HG02763 (cell line): Measurements from ENCODE around the gene NCKAP1.
"Not testable (repeated sequence)": the region's sequence is repeated elsewhere in the genome, so short reads cannot be mapped to it uniquely, and the experiment has no call there.

Experiments used
- ATAC-seq: cut with Tn5 transposase; IDR thresholded peaks from one replicate; pipeline ENCODE4 v1.9.1; 2021; ENCODE audit warnings: mild to moderate bottlenecking, moderate library complexity; ENCODE audit not compliant: unreplicated experiment

Gene NCKAP1

GRCh38 chr2:183009249-183009899, 28.9 kb downstream of the NCKAP1 start:
- ATAC-seq = no peak

- ATAC-seq = no peak
Observed at GRCh38 chr2:183001948-183002347, 36.3 kb downstream of the NCKAP1 start.

- no peak for ATAC-seq
Observed at GRCh38 chr2:183000846-183001245, 37.4 kb downstream of the NCKAP1 start.

- ATAC-seq = no peak
Observed at GRCh38 chr2:182999348-183000028, 38.8 kb downstream of the NCKAP1 start.

GRCh38 chr2:182994228-182994912, 43.9 kb downstream of the NCKAP1 start:
- no peak for ATAC-seq

- no peak for ATAC-seq
Observed at GRCh38 chr2:182982941-182983340, 55.3 kb downstream of the NCKAP1 start.

GRCh38 chr2:182981475-182981874, 56.8 kb downstream of the NCKAP1 start:
- not testable (repeated sequence) for ATAC-seq

GRCh38 chr2:182980652-182981051, 57.6 kb downstream of the NCKAP1 start:
- ATAC-seq = no peak

- ATAC-seq = peak; percentile 68
Observed at GRCh38 chr2:182980115-182980514, 58.1 kb downstream of the NCKAP1 start.

GRCh38 chr2:182977463-182977862, 60.8 kb downstream of the NCKAP1 start:
- ATAC-seq = peak; percentile 41

- ATAC-seq = no peak
Observed at GRCh38 chr2:182973441-182974352, 64.6 kb downstream of the NCKAP1 start.

- no peak for ATAC-seq
Observed at GRCh38 chr2:182972548-182972942, 65.7 kb downstream of the NCKAP1 start.

GRCh38 chr2:182971820-182972547, 66.3 kb downstream of the NCKAP1 start:
- peak; percentile 60 for ATAC-seq

GRCh38 chr2:182970486-182970885, 67.8 kb downstream of the NCKAP1 start:
- ATAC-seq = no peak

- no peak for ATAC-seq
Observed at GRCh38 chr2:182968493-182968892, 69.8 kb downstream of the NCKAP1 start.

- not testable (repeated sequence) for ATAC-seq
Observed at GRCh38 chr2:182966356-182966755, 71.9 kb downstream of the NCKAP1 start.

GRCh38 chr2:182962641-182963040, 75.6 kb downstream of the NCKAP1 start:
- ATAC-seq = no peak

- not testable (repeated sequence) for ATAC-seq
Observed at GRCh38 chr2:182960869-182961268, 77.4 kb downstream of the NCKAP1 start.

- ATAC-seq = no peak
Observed at GRCh38 chr2:182954789-182955188, 83.5 kb downstream of the NCKAP1 start.

- ATAC-seq = no peak
Observed at GRCh38 chr2:182952741-182953450, 85.4 kb downstream of the NCKAP1 start.
